Mucosa of descending colon (tissue), 3 donors: ENCODE data around the gene GAPVD1. TPM values are rescaled to one million over a fixed set of nuclear protein-coding genes. Genes with fewer than 3 reads are reported as not detected.

Experiments
- ATAC-seq: fragments of 200-7000 bp; cut with Tn5 transposase; one replicate; pipeline ENCODE4 v1.9.1; 2020; ENCODE audit warnings: mild to moderate bottlenecking, moderate library complexity
- DNase-seq, 3 donors: peaks; one replicate each; pipeline ENCODE4 v3.0.0-alpha.2; 2020
- H3K36me3 ChIP-seq: fragments of 200-600 bp; one replicate; pipeline ENCODE4 v1.8.0; 2021; ENCODE audit warnings: low read depth, mild to moderate bottlenecking
- H3K4me1 ChIP-seq: fragments of 200-600 bp; one replicate; pipeline ENCODE4 v1.8.0; 2021; ENCODE audit warnings: low read depth, mild to moderate bottlenecking
- H3K4me3 ChIP-seq: fragments of 200-600 bp; one replicate; pipeline ENCODE4 v1.8.0; 2021; ENCODE audit warnings: mild to moderate bottlenecking
- H3K9me3 ChIP-seq: fragments of 200-600 bp; one replicate; pipeline ENCODE4 v1.8.0; 2021; ENCODE audit warnings: mild to moderate bottlenecking
- intact Hi-C, 2 donors: fragments of 100-400 bp; cut with DNase I in 1 of 2; cut with micrococcal nuclease in 1 of 2; formaldehyde crosslinking; loops; one replicate each; pipeline versions ENCODE4 v1.11.0 to v1.11.1; 2022; cut with DNase I, micrococcal nuclease
- total RNA-seq, 3 donors: library from RNA; stranded (reverse); fragmentation: NEBNext Ultra II Directional in 2 of 3; extraction: Animal tissue kit (Norgen Biotek cat#: 25700) in 2 of 3; gene quantifications; one replicate each; pipeline versions ENCODE4 v1.2.1 to v1.2.4, GENCODE V29; 2021 to 2023
- TF ChIP-seq, protein P1 (sequence below): fragments of 200-600 bp; IDR thresholded peaks from one replicate; pipeline ENCODE4 v1.8.0; 2022; ENCODE audit warnings: antibody characterized with exemption, mild to moderate bottlenecking
- donor health status: DM: no; HTN: no; CAD: no; lungs with moderate emphysema.
- donor health status: DM: no; HTN: no; CAD: no.
- donor health status: DM: no; HTN: yes; CAD: no.

The GAPVD1 gene
- total RNA-seq, 3 donors from 2014 or later: 40.8 to 55.1 (median 41.4) TPM

DNA sequence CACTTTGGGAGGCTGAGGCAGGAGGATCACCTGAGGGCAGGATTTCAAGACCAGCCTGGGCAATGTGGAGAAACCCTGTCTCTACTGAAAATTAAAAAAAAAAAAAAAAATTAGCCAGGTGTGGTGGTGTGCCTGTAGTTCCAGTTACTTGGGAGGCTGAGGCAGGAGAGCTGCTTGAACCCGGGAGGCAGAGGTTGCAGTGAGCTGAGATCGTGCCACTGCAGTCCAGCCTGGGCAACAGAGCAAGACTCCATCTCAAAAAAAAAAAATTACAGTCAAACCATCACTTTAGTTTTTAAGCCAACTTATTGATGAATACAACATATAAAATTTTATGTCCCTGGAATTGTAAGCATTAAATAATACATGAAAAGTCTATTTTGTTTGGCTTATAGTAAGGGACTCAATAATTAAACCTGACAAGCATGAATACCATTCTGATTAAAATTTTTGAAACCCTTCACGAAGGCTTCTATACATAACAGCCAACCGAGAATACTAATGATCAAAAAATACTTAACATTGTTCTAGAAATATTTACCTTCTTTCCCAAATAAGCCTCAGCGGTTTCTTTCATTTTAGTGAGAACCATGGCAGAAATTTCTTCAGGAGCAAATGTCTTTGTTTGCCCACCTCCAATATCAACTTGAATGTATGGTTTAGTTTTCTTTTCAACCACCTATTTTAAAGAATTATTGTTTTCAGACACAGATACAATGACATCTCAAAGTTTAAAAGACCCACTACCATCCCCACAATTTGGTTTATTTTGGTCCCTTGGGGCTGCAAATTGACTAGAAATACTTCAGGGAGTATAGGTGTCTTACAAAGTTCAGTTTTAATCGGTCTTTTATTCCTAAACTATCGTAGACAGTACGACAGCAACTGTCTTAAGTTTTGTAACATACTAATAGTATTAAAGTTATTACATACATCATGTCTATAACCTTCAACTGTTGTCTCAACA is 21.7 kb upstream of the GAPVD1 start:
- TF ChIP-seq, protein P1, sequence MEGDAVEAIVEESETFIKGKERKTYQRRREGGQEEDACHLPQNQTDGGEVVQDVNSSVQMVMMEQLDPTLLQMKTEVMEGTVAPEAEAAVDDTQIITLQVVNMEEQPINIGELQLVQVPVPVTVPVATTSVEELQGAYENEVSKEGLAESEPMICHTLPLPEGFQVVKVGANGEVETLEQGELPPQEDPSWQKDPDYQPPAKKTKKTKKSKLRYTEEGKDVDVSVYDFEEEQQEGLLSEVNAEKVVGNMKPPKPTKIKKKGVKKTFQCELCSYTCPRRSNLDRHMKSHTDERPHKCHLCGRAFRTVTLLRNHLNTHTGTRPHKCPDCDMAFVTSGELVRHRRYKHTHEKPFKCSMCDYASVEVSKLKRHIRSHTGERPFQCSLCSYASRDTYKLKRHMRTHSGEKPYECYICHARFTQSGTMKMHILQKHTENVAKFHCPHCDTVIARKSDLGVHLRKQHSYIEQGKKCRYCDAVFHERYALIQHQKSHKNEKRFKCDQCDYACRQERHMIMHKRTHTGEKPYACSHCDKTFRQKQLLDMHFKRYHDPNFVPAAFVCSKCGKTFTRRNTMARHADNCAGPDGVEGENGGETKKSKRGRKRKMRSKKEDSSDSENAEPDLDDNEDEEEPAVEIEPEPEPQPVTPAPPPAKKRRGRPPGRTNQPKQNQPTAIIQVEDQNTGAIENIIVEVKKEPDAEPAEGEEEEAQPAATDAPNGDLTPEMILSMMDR: no peak
- DNase-seq (no peak), ATAC-seq (no peak)
- peaks cover 35% of the 10 kb centered on the region for H3K4me1 ChIP-seq
- intact Hi-C loops: no loop called here
- H3K4me3 ChIP-seq: peak overlapping the region; percentile 85
- H3K9me3 ChIP-seq: no peaks in the 10 kb centered on the region
- H3K36me3 ChIP-seq: peaks cover 12% of the 10 kb centered on the region

DNA sequence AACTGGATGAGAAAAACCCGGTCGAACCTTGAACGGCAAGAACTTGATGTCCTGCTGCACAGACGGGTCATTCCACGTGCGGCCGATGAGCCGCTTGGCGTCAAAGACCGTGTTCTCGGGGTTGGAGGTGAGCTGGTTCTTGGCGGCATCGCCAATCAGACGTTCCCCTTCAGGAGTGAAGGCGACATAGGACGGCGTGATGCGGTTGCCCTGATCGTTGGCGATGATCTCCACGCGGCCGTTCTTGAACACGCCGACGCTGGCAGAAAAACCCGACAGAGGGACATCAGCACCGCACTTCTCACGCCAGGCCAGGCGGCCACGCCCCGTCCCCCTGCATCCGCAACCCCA is 21.0 kb upstream of the GAPVD1 start:
- DNase-seq (no peak), ATAC-seq (peak; percentile 27)
- intact Hi-C loops: no loop called here
- peak overlapping the region; percentile 85 for H3K4me3 ChIP-seq
- peaks cover 35% of the 10 kb centered on the region for H3K4me1 ChIP-seq
- H3K9me3 ChIP-seq: no peaks in the 10 kb centered on the region
- peaks cover 12% of the 10 kb centered on the region for H3K36me3 ChIP-seq
- TF ChIP-seq, protein P1: no peak

DNA sequence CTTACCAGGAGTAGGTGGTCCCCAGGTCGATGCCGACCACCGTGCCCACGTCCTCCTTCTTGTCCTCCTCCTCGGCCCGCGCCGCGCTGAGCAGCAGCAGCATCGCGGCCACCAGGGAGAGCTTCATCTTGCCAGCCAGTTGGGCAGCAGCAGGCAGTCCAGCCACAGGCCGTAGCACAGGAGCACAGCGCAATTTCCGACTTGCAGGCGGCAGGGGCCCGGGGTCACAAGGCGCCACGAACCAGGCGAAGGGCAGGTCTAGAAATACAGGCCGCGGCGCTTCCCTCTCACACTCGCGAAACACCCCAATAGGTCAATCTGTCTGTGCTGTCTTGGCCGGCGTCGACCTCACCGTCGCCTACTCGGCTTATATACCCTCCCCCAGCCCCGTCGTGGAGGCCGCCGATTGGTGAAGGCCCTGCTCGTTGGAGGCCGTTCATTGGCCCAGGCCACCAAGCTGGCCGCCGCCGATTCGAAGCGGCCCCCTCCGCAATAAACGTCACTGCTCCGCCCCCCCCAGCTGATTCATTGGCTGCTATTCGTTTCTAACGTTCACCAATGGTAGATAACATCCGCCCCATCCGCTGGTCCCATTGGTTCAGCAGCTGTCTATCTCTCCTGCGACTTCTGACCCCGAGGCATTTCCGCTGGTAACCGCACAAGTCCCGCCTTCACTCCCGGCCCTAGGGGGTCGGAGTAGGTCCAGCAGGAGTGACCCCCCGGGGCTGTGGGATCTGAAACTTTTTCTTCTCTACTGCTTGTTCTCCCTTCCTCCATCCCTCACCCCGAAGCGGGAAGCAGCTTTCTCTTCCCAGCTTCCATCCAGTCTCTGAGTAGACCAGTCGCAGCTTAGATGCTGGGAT is 20.4 kb upstream of the GAPVD1 start, which contains the start of gene HSPA5:
Gene HSPA5 (minus strand): TSS at position 344 of the 863 bp plus-strand sequence. CDS start 217 bp downstream, at position 127.
- Histone ChIP-seq H3K4me1 (peaks cover 35% of the 10 kb centered on the region), H3K4me3 (peak within 1 kb of the TSS; percentile 85), H3K9me3 (no peaks in the 10 kb centered on the region), H3K36me3 (peaks cover 12% of the 10 kb centered on the region)
- TF ChIP-seq, protein P1: no peak
- DNase-seq (peak; percentile 99 to 100 (median 100)), ATAC-seq (peak; percentile 97)
- intact Hi-C loops: no loop called here

DNA sequence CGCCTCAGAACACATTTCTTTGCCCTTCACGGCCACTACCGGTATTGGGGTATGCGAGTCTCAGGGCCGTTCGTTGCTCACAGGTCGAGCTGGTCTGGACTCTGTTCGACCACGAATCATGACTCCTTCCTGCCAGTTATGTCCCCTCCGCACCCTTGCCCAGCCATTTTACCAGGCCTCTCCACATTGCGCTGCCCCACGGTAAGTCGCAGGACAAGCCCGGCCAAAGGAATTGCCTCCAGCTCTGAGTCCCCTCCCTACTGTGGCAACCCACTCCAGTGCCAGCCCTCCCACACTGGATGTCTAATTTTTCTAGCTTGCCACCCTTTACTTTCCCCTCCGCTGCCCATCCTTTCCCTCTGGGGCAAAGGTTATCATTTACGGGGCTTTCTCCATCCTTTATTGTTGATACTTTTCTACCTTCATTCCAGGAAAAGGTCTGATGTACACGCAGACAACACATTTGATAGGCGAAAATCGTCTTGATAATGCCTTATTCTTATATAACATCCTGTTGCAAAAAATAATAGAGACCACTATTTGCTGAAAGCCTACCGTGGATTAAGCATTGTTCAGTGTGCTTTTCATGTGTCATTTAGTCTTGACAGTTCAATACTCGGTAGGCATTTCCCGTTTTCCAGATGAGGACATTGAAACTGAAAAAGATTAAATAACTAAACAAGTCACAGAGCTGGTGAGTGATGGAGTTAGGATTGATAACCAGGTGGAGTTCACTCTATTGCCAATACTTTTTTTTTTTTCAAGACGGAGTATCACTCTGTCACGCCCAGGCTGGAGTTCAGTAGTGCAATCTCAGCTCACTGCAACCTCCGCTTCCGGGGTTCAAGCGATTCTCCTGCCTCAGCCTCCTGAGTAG is 19.5 kb upstream of the GAPVD1 start:
- Histone ChIP-seq H3K4me1 (peaks cover 30% of the 10 kb centered on the region), H3K4me3 (peak overlapping the region; percentile 85), H3K36me3 (peaks cover 12% of the 10 kb centered on the region), H3K9me3 (no peaks in the 10 kb centered on the region)
- TF ChIP-seq, protein P1: no peak
- ATAC-seq (peak; percentile 23), DNase-seq (peak in 2 of 3 donors; percentile 64 to 69)
- intact Hi-C loops: no loop called here

DNA sequence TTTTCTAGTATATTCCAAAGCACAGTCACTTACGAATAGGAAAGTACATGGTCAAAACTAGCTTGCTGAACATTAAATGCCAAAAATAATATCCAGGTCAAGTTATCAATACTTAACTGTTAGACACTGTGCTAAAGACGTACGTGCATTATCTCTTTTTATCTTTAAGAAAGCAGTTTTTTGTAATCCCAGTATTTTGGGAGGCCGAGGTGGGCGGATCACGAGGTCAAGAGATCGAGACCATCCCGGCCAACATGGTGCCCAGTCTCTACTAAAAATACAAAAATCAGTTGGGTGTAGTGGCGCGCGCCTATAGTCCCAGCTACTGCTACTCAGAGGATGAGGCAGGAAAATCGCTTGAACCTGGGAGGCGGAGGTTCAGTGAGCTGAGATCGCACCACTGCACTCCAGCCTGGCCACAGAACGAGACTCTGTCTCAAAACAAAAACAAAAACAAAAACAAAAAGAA is 17.8 kb upstream of the GAPVD1 start:
- no peaks in the 10 kb centered on the region for H3K9me3 ChIP-seq
- DNase-seq (no peak), ATAC-seq (no peak)
- peaks cover 12% of the 10 kb centered on the region for H3K4me1 ChIP-seq
- H3K36me3 ChIP-seq: peaks cover 5% of the 10 kb centered on the region
- intact Hi-C loops: no loop called here
- H3K4me3 ChIP-seq: no peak overlapping the region
- TF ChIP-seq, protein P1: no peak
